CD4-positive, alpha-beta T cell treated with Interferon gamma for 1 hour (primary cell): ENCODE measurements around the gene TNIP3.

Experiments used
- DNase-seq: peaks from one replicate; pipeline ENCODE4 v3.0.0-alpha.2; 2020

TNIP3 gene

DNA sequence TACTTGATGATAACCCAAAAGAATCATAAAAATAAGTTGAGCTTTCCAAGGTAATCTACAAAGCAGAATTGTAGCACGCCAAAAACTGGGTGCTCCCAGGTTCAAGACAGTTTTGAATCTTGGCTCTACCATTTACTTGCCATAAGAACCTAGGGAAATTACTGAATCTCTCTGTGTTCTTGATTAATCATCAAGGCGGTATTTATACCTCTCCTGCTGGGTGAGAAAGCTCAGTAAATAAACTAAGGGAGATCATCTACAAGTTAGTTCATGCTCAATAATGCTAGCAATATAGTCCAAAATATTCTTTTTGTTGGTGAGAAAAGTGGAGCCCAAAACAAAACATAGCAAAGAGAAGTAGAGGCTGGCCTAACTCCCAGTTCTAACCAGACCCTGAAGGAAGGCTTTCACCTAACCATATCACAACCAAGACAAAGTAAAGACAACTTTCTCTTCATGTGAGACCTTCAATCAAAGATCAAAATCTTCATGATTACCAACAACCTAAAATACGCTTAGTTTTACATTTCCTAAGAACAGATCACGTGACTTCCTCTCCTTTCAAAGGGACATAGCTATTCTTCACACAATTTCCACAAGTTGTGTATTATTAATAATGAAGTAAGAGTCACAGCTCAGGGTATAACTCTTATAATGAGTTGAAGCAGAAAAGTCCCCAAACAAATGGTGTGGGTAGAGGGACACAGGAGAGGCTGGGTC is 34.4 kb downstream of the TNIP3 start:
- DNase-seq = no peak

DNA sequence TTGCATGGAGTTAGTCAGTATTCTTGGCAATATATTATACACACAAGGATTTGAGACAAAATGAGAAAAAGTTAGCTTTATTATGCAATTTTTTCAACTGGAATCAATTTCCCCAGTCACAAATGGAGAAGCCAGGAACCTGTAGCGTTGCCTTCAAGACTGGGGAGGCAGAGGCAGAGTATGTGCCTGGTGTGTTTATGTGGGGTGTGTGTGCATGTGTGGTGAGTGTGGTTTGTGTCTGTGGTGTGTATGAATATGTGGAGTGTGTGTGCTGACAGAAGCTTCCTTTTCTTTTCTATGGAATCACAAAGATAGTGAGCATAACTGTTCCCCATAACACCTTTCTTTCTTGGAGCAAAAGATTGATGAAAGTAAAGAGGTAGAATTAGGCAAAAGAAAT is 37.0 kb downstream of the TNIP3 start:
- no peak for DNase-seq

DNA sequence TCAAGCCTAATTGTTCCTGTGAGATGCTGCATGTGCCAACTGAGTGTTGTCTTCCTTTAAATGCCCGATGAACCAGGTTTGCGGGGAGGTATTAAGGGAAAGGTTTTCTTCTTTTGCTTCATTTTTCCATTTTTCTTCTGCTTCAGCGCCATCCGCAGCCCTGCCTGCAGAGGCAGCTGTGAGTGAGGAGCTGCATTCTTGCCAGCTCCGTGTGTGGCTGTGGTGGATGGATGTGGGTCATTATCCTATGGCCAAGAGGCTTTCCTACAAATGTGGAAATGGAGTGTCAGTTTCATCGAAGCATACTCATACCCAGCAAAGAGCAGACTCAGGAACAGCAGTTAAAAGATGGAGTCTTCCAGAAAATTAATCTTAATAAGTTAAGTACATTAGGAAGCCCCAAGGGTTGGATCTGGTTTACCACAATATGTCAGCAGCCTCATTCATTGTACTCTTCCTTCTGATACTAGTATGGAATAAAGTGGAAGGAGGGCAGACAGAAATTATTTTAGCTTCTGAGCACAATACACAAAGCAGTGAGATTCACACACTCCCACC is 37.6 kb downstream of the TNIP3 start:
- no peak for DNase-seq

DNA sequence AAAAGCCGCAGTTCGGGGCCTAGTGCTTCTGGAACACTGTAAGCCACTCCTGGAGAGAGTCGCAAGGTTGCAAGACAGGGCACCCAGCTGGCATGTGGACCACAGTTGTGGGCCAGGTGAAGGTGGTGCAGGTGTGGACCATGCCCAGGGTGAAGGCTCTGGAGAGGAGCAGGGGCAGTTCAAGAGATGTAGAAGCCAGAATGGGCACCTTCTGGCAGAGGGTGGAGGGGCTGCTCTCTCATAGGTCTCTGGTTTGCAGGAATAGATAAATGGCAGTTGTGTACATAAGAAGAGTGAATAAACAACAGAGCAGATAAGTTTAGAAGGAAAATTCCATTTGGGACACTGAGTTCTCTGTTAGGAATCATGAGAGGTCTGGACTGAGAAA is 38.6 kb downstream of the TNIP3 start:
- no peak for DNase-seq

DNA sequence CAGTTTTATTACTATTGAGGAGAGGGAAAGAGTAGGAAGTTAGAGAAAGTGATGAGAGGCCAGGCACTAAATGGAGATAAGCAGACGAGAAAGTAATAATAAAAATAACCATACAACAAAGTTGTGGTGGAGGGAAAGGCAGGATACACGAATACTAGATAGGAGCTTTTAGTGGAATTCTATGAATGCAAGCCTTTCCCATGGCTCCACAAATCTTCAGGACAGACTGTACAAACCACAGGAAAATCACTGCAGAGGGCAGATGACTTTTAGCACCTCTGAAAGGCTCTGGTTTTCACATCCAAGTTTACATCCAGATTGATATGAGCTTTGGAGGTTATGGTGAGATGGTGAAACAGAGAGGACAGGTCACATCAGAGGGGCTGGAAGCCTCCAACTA is 41.5 kb downstream of the TNIP3 start:
- no peak for DNase-seq

DNA sequence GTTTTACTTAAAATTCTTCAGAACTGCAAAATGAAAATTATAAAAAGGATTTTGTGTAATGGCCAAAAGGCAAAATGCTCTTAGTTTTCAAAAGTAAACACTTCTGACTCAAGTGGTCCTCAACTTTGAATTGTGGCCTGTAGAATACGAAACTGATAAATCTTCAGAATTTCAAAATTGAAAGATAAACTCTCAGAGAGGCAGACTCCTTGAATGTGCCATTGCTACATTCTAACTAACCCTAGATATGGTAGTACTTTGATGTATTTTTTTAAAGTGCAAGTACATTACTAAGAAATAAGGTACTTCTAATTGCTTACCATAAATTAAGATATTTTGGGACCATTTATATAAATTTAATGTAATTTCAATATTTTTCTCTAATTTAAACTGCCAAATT is 44.4 kb downstream of the TNIP3 start:
- DNase-seq = no peak

DNA sequence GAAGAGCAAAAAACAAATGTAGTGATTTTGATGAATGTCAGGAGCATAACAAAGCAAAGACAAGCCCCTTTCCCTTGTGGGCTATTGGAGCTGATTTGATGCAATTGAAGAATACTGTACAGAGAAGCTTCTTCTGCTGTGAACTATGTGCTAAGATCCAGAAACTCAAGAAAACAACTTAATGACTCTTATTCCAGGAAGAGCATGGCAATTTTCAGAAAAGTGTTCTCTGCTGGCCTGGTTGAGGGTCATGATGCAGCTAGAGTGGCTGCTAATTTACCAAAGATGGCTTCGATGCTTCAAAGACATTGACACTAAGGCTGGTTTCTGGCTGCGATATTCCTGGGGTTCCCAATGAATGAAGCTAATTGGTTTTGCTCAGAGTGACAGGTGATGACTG is 45.8 kb downstream of the TNIP3 start:
- DNase-seq = no peak

DNA sequence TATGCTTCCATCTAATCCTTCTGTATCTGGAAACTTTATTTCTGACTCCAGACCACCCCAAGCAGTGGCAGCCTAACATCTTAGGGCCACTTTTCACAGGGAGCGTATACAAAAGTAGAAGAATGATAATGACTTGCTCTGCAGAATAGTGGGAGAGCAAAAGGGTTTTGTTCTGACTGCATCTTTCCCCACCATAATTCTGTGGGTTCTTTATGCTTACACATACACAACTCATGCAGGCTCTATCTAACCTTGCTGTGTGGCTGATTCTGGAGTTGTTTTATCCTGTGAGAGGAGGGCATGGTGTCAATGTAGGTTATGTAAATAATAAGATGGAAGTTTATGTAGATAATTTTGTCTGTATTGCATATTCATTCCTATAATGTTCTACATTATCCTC is 49.4 kb downstream of the TNIP3 start:
- DNase-seq = no peak

DNA sequence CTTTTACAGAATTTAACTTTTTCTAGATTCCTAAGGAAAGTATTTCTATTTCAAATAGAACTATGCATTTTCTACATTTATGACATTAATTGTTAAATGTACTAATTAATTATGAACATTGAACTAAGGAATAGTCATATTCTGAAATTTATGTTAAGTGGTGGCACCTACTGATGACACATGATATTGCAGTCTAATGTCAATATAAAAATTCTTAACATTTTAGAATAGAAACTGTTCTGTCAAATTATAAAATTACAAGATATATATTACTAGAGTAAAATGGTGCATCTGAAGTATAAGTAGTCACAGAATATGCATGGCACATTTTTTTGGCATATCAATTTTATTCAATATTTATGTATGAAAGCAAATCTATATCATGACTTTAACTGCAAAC is 51.6 kb downstream of the TNIP3 start:
- no peak for DNase-seq

DNA sequence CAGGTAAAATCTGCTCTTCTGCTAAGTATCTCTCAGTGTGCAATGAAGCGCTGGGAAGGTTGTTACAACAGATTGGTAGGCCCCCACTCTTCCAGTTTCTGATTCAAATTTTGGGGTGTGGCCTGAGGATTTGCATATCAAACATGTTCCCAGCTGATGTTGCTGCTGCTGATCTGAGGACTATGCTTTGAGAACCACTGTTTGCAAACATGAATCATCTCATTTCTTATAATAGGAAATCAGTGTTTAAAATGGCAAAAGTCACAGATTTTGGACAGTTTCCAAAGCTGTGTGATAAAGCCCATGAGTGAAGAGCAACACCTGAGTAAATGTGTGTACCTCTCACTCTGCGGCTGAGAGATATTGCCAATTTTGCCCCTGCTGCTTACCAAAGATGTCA is 55.6 kb downstream of the TNIP3 start:
- no peak for DNase-seq

DNA sequence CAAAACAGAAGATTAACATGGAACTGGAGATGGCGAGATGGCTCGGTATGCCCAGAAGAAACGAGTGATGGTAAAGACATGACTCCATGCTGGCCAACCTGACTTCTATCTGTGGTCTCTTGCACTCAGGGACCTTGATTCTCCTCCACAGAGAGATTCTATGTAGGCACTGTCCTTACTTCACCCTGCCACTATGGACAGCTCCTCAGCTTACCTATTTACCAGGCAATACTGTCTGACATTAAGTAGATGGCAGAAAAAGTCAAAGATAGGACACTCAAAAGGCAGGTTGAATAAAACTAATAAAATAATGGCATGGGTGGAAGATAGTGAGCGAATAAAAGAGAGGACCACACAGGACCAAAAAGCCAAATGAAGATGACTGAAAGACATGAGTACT is 56.6 kb downstream of the TNIP3 start:
- no peak for DNase-seq

DNA sequence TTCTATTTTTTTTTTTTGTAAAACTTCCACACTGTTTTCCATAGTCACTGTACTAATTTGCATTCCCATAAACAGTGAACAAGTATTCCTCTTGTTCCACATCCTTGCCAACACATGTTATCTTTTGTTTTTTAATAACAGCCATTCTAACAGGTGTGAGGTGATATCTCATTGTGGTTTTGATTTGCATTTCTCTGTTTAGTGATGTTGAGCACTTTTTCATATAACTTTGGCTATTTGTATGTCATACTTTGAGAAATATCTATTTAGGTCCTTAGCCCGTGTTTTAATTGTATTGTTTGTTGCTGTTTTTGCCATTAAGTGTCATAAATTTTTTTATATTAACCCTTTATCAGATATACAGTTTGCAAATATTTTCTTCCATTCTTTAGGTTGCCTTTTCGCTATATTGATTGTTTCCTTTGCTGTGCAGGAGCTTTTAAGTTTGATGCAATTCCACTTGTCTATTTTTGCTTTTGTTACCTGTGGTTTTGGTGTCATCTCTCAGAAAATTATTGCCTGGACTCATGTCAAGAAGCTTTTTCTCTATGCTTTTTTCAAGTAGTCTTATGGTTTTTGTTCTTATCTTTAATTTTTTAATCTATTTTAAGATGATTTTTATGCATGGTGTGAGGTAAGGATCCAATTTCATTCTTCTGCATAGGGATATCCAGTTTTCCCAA is 63.9 kb downstream of the TNIP3 start:
- DNase-seq = no peak

DNA sequence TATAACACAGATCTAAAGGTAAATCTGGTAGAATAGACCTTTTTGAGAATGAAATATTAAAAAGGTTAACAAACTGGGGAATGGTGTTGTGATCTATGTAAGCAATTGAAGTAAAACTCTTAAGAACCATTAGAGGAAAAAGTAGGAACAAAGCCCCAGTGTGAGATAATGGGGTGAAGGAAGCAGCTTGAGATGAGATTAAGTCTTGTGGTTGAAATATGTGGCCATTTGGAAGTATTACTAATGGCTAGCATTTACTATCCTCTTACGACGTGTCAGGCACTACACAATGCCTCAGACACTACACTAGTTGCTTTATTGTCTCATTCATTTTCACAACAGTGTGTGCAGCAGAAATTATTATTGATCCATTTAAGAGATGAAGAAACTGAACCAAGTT is 65.9 kb downstream of the TNIP3 start:
- DNase-seq = no peak

DNA sequence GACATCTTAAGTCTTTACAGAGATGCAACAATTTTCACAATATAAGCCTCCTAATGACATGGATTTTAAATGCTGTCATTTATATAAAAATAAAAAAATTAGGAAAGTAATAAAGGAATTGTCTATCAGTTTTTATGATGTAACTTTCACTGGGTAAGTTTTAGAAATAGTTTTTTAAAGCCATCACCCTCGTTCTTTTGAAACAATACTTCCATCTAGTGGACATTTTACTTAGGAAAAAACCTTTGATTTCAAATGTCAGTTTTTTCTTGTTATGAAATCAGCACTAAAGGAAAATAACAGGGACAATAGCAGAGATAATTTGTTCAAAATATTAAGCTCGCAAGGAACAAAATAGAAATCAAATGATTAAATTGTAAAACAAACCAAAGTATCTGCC is 67.5 kb downstream of the TNIP3 start:
- DNase-seq = no peak

DNA sequence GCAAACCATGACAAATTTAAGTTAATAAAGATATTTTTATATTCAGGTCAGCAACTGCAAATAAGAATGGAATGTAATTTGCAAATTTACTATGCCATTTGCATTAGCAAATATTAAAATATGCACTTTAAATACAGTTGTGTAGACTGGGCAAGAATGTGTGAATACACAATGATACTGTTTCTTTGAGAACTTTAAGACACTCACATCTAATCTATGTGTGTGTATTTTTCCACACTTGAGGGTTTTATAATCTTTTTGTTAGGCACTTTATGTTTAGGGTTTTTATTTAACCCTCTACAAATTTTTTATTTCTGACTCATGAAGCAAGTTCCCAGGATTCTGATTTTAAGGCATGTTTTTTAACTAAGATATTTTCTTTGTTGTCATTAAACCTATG is 67.9 kb downstream of the TNIP3 start:
- no peak for DNase-seq

DNA sequence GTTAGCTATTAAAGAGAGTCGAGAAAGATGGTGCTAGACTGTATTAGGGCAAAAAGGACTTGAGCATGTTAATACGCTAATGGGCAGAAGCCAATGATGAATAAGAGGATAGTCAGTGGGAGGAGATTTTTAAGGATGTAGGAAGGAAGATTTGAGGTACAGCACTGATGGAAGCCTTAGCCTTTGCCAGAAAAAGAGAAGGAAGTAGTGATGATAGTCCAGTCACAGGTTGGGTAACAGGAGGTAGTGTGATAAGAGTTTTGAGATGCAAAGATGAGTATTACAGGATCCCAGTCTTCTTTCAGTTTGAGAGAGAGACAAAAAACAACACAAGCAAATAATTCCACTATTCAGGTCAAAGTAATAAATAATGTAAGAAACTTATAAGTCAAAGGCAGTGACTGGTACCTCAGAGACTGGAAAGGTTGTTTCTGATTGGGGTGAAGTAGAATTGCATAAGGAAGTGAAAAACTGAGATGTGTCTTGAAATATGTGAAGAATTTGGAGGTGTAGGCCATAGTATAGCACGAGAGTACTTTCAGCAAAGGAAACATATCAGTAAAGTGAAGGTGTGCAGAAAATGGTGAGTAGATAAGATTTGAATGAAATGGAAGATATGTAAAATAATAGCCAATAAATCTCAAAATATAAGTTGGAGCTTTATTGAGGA is 69.7 kb downstream of the TNIP3 start:
- DNase-seq = no peak

DNA sequence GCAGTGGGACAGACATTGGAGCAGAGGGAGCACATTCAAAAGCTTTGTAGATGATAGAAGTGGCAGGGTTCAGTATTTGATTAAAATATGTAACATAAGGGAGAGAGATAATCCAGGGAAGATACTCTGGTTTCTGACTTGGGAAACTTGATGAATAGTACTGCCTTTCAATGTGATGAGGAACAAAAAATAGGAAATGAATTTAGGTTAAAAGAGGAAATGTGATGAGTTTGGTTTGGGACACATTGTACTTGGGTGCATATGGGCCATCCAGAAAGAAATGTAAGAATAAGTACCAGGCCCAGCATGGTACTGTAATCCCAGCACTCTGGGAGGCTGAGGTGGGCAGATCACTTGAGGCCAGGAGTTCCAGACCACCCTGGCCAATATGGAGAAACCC is 70.9 kb downstream of the TNIP3 start:
- DNase-seq = no peak

DNA sequence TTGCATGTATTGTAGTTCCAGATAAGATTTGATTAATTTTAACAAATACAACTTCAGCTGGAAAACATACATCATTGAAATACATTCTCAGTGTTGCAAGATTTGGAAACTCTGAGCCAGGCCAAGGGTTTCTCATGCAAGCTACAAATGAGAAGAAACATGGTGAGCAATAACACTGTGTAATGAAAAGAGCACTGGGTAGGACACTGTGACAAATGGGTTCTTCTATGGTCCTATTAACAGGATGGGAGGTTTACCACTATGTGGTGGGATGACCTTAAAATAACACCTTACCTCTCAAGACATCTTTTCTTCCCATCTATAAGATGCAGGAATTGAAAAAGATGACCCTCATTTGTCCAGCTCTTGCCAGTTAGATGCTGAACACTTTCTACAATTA is 72.2 kb downstream of the TNIP3 start:
- no peak for DNase-seq

DNA sequence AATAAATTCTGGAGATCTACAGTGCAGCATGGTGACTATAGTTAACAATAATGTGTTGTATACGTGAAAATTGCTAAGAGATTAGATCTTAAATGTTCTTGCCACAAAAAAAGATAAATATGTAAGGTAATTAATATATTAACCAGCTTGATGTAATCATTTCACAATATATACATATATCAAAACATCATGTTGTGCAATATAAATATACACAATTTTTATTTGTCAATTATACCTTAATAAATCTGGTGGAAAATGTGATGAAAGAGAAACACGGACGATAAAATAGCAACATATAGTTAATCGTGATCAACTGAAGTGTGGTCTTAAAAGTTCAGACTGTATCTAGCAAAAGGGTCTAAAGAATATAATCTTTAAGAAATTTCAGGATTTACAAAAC is 75.3 kb downstream of the TNIP3 start:
- DNase-seq = no peak
